HG02571 (cell line): Measurements from ENCODE around the gene CRYGN.

ENCODE experiments used
- ATAC-seq: cut with Tn5 transposase; IDR thresholded peaks from one replicate; pipeline ENCODE4 v1.9.1; 2021; ENCODE audit warnings: mild to moderate bottlenecking, moderate library complexity; ENCODE audit not compliant: unreplicated experiment

The CRYGN gene

DNA sequence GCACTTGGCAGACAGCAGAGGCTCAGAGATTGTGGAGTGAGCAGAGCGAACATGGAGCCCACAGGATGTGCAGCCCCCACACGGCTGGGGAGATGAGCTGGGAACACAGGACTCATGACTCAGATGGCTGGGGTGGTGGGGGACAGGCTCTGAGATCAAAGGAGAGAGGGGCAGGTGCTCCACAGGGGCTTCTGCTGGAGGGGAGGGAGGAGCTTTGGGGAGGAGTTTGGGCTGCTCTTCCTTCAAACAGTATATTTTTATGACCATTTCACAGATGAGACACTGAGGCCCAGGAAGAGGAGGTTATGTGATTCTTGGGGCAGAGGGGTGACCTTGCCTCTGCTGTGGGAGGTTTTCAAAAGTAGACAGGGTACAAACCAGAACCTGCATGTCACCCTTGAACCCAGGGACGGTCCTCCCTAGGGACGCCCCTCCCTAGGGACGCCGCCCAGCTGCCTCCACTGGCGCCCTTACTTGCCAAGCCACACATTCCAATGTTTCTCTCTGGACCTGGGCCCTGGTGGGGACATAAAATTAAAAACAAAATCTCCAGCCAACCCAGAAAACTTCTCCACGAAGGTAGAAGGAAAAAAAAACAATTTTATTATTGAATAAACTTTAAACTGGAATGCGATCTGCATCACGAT is 981 bp upstream of the CRYGN start:
- ATAC-seq, result no peak

DNA sequence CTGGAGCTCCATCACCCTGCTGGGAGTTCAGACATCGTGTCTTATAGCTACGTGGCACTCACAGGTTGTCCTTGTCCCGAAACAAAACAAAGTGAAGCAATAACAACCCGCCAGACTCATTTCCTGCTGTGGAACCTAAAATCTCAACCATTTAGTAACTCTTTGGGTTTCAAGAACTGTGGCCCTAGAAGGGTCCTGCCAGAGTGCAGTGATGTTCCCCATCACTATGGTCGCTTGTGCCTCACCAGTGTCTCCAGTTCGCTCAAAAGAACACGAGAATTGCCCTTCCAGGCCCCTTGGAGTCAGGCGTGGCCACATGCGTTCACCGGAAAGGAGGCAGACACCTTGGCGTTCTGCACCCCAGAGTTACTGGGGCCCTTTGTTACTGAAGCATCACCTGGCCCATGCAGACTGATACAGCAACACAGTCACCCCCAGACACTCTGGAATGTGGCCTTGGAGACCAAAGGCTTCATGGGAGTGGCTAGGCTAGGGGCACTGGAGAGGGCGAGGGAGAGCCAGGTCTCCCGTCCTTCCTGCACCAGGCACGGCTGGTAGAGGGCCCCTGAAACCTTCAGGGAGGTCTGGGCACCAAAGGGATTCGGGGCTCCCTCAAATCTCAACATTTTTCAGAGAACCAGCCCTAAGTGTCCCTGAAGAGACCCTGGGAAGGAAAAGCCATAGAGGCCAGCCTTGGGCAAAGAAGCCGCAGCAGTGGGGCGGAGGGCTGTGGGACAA is 908 bp downstream of the CRYGN start:
- no peak for ATAC-seq

DNA sequence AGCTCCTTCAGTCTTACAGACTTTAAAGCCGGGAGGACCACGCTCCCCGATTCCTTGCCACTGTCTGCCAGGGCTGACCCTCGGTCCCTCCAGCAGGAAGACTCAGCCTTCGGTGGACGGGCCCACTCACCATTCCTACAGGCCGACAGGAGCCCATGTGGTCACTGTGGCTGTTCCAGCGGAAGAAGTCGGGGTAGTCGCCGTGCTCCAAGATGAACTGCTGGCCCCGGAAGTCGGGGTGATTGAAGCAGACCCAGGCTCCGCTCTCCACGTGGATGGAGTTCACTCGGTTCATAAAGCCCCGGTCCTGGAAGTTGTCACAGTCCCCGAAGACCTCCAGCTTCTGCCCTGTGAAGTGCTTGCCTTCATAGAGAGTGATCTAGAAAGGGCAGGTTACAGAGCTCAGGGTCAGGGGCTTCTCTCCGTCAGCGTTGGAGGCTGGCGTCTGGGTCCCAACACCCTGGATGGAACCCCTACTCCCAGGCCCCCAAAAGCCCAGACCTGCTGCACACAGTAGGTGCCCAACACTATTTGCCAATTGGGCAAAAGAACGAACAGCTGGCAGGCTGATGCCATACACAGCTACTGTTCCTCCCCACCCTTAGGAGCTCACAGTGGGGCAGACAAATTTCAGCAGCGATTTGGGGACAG is 1.9 kb downstream of the CRYGN start:
- no peak for ATAC-seq

DNA sequence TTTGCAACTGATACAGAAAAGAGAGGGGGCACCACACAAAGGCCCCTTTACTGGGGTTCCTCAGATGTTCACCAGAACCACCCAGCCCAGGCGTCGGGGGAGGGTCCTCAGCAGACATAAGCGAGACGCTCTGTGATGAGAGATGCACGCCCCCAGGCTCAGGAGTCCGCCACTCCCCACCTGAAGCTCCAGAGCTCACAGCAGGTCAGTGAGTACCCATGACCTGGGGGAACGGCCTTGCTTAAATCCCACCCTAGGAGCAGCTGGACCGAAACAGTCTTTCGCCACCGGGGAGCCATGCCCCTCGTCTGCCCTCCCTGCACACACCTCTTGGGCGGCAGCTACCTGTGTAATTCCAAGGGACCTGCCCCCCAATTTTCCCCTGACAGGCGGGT is 2.8 kb downstream of the CRYGN start:
- ATAC-seq, result no peak

DNA sequence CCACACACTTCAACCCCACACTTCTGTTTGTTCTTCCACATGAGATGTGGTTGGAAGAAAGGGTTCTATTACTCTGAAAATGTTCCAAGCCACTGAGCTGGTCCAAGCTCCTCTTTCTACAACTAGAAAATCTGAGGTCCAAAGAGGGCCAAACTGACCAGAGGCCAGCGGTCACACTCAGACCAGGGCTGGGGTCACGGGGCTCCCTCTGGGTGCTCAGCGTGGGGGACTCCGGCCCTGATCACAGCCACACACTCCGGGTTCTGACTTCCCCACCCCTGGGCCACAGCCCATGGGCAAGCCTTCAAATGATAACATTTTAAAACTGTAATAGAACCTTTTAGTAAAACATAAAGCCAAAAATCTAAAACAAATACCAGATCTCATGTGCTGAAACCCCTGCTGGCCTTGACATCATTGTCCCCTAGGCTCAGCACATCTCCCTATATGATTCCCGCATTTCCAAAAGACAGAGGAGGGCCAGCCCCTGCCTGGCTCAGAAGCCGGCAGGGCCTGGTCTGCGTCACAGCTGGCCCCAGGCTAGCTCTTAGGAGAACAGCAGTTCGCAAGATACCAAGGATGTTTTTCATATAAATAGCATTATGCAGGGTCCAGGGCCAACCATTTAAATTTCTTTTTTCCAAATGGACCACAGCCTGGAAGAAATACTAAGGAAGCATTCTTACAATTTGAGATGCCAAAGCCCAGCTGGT is 3.3 kb downstream of the CRYGN start:
- ATAC-seq, result no peak

DNA sequence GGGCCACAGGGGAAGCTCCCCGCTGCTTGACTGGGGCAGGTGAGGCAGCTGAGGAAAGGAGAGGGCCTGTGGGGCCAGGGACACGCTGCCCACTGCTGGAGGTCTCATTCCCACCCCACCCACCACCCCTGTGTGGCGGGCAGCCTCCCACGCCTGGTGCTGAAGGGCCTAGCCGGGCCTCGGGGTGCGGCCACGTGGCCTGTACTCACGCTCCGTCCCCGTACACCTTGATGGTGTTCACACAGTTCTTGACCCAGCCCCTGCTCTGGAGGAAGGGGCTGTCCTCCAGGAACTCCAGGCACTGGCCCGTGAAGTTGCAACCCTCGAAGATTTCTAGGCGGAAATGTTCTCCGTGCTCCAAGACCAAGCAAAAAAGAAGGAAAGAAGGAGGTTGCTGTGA is 4.0 kb downstream of the CRYGN start:
- ATAC-seq, result no peak

DNA sequence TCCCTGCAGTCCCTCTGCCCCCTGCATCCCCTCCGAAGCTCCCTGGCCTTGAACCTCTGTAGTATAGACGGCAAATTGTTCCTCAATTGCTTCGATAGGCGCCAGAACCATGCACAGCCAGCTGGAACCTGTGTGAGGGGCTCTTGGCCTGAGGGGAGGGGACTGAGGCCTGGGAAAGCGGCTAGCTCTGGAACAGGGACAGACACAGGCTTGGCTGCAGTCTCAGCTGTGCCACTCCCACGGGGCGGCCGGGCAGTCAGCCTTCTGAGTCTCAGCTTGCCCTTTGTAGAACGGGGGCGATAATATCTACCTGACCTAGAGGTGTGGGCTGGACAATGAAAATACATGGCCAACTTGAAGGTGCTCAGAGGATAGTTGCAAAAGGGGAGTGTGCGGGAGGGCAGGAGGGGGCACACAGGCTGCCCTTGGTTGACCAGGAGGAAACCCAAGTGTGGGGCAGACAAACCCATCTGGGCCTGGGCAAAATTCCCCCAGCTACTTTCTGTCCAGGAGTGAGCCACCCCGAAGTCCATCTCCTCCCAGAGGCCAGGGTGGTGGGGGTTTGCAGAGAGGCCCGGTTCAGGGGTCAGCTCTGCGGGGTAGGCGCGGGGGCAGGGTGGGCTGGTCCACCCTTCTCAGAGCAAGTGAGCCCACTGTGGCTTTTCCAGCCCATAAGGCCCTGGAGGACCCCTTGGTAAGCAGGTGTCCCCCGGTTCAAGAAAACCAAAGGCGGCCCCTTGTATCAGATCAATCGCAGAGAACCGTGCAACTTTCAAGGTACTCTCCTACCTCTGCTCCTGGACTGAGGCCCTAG is 4.6 kb downstream of the CRYGN start:
- no peak for ATAC-seq

DNA sequence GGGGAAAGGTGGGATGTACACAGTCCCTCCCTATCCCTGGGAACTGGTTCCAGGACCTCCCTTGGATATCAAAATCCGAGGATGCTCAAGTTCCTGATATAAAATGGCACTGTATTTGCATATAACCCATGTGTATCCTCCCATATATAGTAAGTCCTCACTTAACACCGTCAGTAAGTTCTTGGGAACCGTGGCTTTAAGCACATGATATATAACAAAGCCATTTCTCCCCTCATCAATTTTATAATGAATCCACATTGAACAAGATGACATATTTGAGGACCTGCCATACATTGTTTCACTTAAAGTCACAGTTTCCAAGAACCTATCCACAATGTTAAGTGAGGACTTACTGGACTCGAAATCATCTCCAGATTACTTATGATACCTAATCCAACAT is 5.4 kb downstream of the CRYGN start:
- no peak for ATAC-seq

DNA sequence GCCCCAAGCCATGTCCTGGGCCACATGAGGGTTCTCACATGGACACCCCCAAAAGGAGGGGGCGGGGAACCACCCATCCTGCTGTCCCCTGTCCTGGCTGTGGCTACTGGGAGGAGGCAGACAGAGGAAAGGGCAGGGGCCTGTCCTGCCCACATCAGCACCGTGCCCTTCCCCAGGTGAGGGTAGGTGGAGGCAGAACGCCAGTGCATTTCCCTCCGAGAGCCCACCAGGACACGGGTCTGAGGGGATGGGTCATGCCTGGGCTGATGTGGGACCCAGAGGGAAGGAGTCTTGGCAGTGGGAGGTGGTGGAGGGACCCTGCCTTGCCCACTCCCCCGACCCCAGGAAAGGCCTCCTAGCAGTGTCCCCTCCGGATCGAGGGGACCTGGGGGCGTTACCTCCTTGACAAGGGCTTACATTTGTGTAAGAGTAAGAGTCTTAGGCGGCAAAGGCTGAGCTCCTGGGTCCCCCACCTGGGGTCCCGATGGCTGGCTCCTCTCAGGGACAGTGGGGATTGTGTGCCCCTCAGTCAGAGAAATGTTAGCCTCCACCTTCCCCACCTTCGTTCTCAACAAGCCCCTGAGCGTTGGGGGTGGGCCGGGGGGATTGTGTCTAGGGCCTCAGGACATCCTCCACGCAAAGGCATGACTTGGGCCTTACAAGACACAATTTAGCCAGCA is 6.1 kb downstream of the CRYGN start:
- ATAC-seq, result no peak

DNA sequence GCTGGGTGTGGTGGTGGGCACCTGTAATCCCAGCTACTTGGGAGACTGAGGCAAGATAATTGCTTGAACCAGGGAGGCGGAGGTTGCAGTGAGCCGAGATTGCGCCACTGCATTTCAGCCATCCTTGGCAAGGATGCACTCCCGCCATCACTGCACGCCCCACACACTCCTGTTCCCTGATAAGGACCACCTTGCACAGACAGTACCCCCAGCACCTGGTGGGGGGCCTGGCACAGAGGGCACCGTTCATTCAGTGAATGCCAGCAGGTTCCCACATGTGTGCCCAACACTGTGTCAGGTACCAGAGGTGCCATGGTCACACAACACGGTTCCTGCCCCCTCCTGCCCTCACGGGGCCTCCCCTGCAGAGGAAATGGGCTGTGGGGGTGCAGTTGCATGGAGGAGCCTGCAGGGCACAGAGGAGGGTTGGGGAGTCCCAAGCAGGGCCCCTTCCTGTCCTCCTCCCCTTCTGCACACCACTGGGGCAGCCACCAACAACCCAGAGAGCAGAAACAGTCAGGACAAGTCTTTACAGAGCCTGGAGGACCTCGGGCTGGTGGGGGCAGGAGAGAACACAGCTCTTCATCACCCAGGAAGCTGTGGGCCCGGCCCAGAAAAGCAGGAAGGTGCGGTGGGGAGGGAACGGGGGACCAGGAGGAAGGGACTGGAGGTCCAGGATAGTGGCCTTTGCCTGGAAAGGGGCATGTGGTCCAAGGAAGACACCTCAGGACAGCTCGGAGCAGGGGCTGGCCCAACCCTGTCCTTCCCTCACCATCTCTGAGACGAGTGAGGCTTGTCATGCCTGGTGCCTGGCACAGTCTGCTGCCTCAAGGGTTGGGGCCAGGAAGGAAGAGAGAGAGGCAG is 7.1 kb downstream of the CRYGN start:
- ATAC-seq, result no peak

DNA sequence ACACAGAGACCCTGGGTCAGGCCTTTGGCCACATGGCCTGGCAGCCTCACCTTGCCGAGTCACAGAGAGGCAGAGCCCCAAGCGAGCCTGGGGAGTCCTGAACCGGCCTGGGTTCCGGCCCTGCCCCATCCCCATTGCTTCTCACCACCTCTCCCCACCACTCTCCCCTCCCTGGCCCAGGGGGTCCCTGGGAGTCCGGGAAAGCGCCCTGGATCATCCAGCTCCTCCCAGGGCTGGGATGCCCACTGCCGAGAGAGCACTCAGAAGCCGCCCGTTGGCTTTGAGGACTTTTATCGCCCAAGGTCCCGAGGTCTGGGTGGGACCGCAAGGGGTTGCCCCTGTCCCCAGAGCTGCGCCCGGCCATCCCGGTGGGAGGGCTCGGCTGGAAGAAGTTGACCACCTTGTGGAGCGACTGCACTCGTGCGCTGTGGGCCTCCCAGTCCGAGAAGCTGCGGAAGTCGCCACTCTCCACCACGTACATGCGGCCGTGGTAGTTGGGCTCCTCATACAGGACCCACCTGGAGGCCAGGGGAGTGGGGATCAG is 8.1 kb downstream of the CRYGN start:
- ATAC-seq, result no peak

DNA sequence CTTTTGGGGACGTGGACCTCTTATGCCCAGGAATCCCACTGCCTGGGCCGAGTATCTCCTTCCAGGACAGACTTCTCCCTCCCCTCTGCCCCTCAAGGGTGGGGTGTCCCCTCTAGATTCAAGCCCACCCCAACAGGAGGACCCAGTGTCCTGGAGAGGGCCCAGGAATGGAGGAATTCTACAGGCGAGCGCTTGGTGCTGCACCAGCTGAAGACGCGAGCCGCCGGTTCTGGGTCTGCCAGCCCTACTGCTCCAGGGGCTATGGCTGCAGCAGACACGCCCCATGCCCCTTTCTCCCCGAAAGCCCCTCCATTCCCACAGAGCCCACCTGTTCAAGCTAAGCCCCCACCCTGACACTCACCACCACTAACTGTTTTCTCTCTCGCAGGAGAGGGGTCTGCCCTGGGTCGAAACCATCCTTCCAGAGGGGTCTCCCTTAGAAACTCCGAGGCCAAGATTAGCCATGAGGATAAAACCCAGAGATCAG is 8.6 kb downstream of the CRYGN start:
- no peak for ATAC-seq

DNA sequence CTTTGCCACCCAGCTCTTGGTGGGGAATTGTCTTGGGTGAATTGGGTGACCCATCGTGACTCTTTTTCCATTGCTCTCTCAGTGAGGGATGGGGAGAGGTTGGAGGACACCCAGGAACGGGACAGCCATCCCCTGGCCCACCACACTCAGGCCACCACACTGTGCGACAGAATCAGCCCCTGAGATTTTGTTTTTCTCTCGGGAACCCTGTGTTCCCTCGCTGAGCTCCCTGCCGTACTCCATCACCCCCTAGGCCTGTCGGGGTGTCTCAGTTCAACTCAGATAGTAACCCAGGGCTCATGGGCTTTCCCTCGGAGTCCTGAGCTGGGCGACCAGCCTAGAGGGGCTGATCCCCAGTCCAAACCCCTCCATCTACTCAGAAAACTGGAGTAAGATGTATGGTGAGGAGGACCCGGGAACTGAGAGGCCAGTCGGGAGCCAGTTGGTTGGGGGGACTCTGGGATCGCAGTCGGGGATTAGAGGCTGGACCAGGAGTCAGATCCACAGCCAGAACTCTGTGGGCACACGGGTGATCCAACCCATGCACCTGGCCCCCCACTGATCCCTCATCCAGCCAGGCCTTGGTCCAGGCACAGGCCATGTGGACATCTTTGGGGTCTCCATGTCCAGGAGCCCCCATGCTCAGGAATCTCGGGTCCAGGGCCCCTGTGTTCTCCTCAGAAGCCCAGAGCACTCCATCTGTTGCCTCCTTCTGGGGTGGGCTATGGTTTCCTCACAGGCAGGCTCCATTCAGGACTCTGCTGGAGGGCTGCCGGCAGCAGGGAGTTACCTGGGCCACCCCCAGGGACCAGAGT is 9.3 kb downstream of the CRYGN start:
- no peak for ATAC-seq

DNA sequence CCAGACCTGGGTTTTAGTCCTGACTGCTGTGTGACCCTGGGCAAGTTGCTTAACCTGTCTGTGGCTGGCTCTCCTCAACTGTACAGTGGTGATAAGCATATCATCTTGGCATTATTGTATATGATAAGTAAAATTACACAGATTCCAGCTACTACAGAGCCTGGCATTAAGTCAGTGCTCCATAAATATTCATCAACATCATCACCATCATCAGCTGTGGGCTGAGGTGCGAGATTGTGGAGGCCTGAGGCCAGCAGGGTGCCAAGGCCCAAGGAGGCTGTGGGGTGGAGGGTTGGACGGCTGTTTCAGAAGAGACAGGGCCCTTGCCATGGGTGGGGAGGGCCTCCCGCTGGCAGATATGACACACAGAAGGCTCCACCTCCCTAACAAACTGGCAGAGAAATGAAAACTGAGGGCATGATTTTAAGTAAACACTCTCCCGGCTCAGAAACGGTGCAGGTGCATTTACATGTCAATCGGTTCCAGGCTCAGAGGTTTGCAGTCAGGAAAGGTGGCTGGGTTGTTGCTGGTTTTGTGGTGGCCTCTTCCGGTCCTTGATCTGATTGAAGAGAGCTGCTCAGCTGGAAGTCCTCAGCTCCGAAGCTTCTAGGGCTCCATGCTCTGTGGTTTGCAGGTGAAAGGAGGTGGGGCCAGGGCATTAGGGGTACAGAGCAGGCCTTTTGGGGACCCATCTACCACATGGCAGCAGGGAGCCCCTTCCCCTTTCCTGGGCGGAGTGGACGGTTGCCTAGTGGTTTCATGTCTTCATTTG is 10.2 kb downstream of the CRYGN start:
- ATAC-seq, result no peak

DNA sequence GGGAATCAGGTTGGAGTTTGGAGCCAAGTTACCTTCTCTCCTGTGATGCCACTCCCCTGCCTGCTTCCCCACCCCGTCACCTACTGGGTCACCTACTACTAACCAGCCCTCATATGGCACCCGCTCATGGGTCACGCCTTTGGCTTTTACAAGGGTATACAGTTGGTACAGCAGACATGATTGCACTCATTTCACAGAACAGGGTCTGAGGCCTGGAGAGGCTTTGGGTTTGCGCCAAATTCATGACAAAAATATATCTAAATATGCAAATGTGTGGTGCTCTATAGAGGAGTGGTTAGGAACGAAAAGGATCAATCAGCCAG is 10.7 kb downstream of the CRYGN start:
- no peak for ATAC-seq

DNA sequence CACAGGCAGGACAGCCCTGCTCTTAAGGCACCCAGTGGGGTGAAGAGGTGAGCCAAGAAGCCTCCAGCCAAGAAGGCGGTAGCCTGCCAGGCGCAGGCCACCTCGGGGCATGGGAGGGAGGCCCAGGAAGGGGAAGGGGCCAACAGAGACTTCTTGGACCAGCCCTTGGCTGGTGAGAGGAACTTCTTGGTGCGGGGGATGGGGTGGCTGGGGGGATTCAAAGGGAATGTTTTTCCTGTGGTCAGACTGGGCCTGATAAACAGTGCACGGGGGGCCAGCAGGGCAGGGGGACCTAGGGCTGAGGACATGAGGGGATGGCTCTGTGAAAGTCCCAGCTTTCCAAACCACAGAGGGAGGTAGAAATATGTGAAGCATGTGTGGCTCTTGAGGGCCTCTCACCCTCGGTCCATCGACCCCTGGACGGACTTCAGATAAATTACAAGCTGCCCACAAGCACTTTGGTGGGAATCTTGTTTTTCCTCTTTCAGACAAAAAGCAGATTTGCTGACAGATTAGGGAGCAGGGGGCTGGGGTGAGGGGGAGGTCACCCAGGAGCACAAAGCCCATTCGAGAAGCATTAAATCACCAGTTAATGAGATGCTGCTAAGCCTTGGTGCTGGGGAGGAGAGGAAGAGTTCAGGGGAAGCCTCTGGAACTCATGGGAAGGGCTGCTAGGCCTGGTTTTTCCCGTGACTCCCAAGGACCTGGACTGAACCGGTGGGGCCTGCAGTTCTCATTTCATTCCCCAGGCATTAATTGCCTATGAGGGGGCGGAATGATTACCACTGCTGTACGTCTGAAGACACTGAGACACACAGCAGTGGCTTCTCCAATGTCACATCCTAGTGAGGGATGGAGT is 11.3 kb downstream of the CRYGN start:
- no peak for ATAC-seq
